Measurements from ENCODE around the gene HNRNPR. TPM values are rescaled to one million over a fixed set of nuclear protein-coding genes. Genes with fewer than 3 reads are reported as not detected.
A peak's percentile ranks its signal among the peaks of the same experiment; 100 is the strongest.

HNRNPR gene
- total RNA-seq, 1 experiment from 2014 or later = 141 TPM

DNA sequence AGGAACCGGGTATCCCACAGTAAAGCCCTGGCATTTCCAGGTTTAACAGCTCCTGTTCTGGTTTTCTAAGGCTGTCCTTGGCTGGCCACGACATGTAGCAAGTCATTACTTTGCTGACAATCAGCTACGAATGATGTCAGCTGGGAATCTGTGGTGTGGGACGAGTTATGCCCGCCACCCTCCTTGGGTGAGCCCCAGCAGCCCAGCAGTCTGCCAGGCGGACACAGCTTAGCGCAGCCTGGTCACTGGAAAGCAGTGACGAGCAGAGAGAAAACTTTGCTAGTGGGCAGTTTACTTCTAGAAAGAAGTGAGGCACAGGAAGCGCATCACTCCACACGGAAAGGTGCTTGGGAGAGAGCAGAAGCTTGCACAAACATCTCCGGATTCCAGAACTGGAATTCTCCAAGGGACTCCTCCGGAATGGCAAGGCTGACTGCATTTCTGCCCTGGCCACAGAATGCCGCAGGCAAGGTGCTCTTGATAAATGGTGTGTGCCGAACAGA lies 41.1 kb upstream of the HNRNPR start:
- no peak overlapping the region for H3K4me2 ChIP-seq (ENCODE audit: low read length)
- no TSS peak for BruUV-seq (replicated peaks)
- no peaks in the 10 kb centered on the region for H4K20me1 ChIP-seq (ENCODE audit: low read length)
- H3K4me1 ChIP-seq (ENCODE audit: insufficient read depth, low read length) = peaks cover 20% of the 10 kb centered on the region
- H3K9me2 ChIP-seq (replicated peaks; ENCODE audit: low read length) = no peaks in the 10 kb centered on the region
- H3K27me3 ChIP-seq (ENCODE audit: low read length) = no peaks in the 10 kb centered on the region
- no peak overlapping the region for H2AFZ ChIP-seq (ENCODE audit: low read length)
- no peak overlapping the region for H3K4me3 ChIP-seq (ENCODE audit: low read length)
- H3K27ac ChIP-seq (ENCODE audit: low read length) = 0 out of 2 replicates have a peak overlapping the region, but pooled peaks have one; percentile 6
- CTCF ChIA-PET = interaction anchor here (0.5 kb wide), 1 partner anchor 134 kb away, joined by 3 read pairs; no protein-coding TSS in a partner anchor
- POLR2A ChIA-PET (ENCODE audit: unreplicated experiment) = no interaction called here
- H3K36me3 ChIP-seq (ENCODE audit: low read depth, low read length) = no peaks in the 10 kb centered on the region
- no peak for ATAC-seq
- no peaks in the 10 kb centered on the region for H3F3A ChIP-seq (ENCODE audit: low read length, unreplicated experiment)
- TF ChIP-seq EZH2phosphoT487 (IDR thresholded peaks at IDR 0.05; ENCODE audit: borderline replicate concordance, low read length) = no peak
- TF ChIP-seq, protein P1, sequence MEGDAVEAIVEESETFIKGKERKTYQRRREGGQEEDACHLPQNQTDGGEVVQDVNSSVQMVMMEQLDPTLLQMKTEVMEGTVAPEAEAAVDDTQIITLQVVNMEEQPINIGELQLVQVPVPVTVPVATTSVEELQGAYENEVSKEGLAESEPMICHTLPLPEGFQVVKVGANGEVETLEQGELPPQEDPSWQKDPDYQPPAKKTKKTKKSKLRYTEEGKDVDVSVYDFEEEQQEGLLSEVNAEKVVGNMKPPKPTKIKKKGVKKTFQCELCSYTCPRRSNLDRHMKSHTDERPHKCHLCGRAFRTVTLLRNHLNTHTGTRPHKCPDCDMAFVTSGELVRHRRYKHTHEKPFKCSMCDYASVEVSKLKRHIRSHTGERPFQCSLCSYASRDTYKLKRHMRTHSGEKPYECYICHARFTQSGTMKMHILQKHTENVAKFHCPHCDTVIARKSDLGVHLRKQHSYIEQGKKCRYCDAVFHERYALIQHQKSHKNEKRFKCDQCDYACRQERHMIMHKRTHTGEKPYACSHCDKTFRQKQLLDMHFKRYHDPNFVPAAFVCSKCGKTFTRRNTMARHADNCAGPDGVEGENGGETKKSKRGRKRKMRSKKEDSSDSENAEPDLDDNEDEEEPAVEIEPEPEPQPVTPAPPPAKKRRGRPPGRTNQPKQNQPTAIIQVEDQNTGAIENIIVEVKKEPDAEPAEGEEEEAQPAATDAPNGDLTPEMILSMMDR (conservative IDR thresholded peaks at IDR 0.05; ENCODE audit: low read depth, low read length) = no peak
- TF ChIP-seq EZH2 (IDR thresholded peaks at IDR 0.05; ENCODE audit: low read length, unreplicated experiment) = no peak
- DNase-seq = no peak
- no peak overlapping the region for H3K9ac ChIP-seq (ENCODE audit: low read length)
- no peaks in the 10 kb centered on the region for H3K79me2 ChIP-seq (ENCODE audit: low read length)
- intact Hi-C loops (cut with micrococcal nuclease) = no loop called here
- no peaks in the 10 kb centered on the region for H3K9me3 ChIP-seq (ENCODE audit: low read length)

DNA sequence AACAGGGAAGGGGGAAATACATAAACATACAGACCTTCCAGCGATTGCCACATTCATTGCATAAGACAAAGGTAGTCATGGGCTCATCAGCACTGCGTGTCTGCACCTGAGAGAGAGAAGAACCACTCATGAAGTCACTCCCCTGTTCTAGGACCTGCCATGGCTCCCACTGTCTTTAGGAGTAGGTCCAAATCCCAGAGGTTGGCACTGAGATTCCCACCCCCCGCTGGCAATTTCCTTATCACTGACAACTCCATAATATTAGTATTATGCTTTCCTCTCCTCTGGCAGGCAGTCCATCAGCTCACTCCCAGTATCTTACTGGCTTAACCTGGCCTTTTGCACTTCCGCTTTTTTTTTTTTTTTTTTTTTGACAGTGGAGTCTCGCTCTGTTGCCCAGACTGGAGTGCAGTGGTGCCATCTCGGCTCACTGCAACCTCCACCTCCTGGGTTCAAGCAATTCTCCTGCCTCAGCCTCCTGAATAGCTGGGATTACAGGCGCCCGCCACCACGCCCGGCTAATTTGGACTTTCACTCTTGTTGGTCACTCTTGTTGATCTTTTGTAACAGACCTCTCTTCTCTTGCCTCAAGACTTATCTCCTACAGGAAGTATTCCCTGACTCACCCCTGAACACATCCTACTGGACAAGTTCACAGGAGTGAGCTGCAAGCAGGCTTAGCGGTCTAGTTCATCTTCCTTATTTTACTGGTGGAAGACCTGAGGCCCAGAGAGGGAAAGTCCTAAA lies 40.4 kb upstream of the HNRNPR start:
- Histone ChIP-seq H2AFZ (ENCODE audit: low read length) (no peak overlapping the region), H3K4me3 (ENCODE audit: low read length) (no peak overlapping the region), H3K79me2 (ENCODE audit: low read length) (no peaks in the 10 kb centered on the region), H3K27ac (ENCODE audit: low read length) (0 out of 2 replicates have a peak overlapping the region, but pooled peaks have one; percentile 6), H3K9me2 (replicated peaks; ENCODE audit: low read length) (no peaks in the 10 kb centered on the region), H3F3A (ENCODE audit: low read length, unreplicated experiment) (no peaks in the 10 kb centered on the region), H3K36me3 (ENCODE audit: low read depth, low read length) (no peaks in the 10 kb centered on the region), H3K27me3 (ENCODE audit: low read length) (no peaks in the 10 kb centered on the region), H4K20me1 (ENCODE audit: low read length) (no peaks in the 10 kb centered on the region), H3K9ac (ENCODE audit: low read length) (no peak overlapping the region), H3K9me3 (ENCODE audit: low read length) (no peaks in the 10 kb centered on the region), H3K4me2 (ENCODE audit: low read length) (no peak overlapping the region; the same call in 1 of the 2 replicates), H3K4me1 (ENCODE audit: insufficient read depth, low read length) (peaks cover 20% of the 10 kb centered on the region)
- peak; percentile 94 for ATAC-seq
- no peak for TF ChIP-seq EZH2 (IDR thresholded peaks at IDR 0.05; ENCODE audit: low read length, unreplicated experiment)
- TF ChIP-seq, protein P1 (conservative IDR thresholded peaks at IDR 0.05; ENCODE audit: low read depth, low read length) = no peak
- no peak for TF ChIP-seq EZH2phosphoT487 (IDR thresholded peaks at IDR 0.05; ENCODE audit: borderline replicate concordance, low read length)
- peak; percentile 78 for DNase-seq
- intact Hi-C loops (cut with micrococcal nuclease) = no loop called here
- POLR2A ChIA-PET (ENCODE audit: unreplicated experiment) = no interaction called here
- BruUV-seq (replicated peaks) = no TSS peak
- CTCF ChIA-PET = interaction anchor here (0.5 kb wide), 1 partner anchor 135 kb away, joined by 3 read pairs; no protein-coding TSS in a partner anchor

Measured in PC-3 (cell line).